ENCODE results near the gene TREML4. TPM values are rescaled to one million over a fixed set of nuclear protein-coding genes. Genes with fewer than 3 reads are reported as not detected.
A peak's percentile ranks its signal among the peaks of the same experiment; 100 is the strongest.

TREML4 gene
- total and polyA plus RNA-seq, 5 donors: not detected

DNA sequence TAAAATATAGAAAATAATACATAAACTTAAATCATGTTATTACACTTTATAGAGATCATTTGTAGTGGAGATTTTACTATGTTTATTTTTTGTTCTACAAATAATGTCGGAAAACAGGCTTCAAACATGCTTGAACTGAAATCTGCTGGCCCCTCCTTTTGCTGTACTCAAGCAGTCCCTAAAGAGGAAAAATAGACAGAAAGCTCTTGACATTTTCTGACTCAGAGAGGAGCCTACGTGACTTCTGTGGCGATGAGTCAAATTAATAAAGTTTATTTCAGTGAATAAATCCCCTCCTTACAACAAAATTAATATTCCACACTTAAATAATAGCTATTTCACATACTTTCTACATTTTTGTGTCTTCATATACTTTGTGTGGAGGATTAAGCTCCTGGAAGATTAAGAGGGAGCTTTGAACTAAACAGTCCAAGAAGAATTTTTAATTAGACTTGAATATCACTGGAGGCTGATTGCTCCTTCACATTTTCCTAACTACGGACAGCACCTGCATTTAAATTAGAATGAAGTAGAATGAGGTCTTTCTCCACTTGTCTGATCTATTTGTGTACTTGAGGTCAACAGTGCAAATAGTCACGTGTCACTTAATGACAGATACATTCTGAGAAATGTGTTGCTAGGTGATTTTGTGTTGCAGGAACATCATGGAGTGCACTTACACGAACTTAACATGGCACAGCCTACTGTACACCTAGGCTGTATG, 60.0 kb downstream of the TREML4 start:
- no peak overlapping the region for H3K27ac ChIP-seq (ENCODE audit: low read length)
- WGBS: 40% methylated on average over 6 of the region's 6 CpGs

More for the DNA sequence above, 60.0 kb downstream of the TREML4 start:
- intact Hi-C loops (cut with DNase I): no loop called here
- Histone ChIP-seq H3K27me3 (ENCODE audit: control insufficient read depth, insufficient read depth) (no peaks in the 10 kb centered on the region), H3K4me3 (ENCODE audit: low read length) (no peak overlapping the region), H3K9me3 (ENCODE audit: control insufficient read depth, low read length) (no peaks in the 10 kb centered on the region), H3K4me1 (ENCODE audit: control insufficient read depth, insufficient read depth, low read length) (no peaks in the 10 kb centered on the region)
- no peak for DNase-seq
- peak; percentile 53 to 60 for ATAC-seq

Other genes with a start within 250 kb of the TREML4 start
- under 1 TPM; 0.46 to 0.85 (median 0.75) TPM for gene UNC5CL, start 189.1 kb upstream of the TREML4 start, total RNA-seq
- 0.68 TPM for gene UNC5CL, start 189.1 kb upstream of the TREML4 start, polyA plus RNA-seq
- not detected for gene TSPO2, start 185.9 kb upstream of the TREML4 start, total RNA-seq
- not detected for gene TSPO2, start 185.9 kb upstream of the TREML4 start, polyA plus RNA-seq
- gene APOBEC2, start 175.1 kb upstream of the TREML4 start, total RNA-seq: 100 to 1,000 TPM in 2 of 4 donors, 10 to 100 TPM in 2; 80.1 to 118 (median 91.6) TPM
- 137 TPM for gene APOBEC2, start 175.1 kb upstream of the TREML4 start, polyA plus RNA-seq
- gene OARD1, start 156.0 kb upstream of the TREML4 start, total RNA-seq: 10 to 100 TPM; 15.1 to 23.7 (median 18.6) TPM
- gene OARD1, start 156.0 kb upstream of the TREML4 start, polyA plus RNA-seq: 27.8 TPM
- 10 to 100 TPM; 11.0 to 13.8 (median 11.8) TPM for gene NFYA, start 155.4 kb upstream of the TREML4 start, total RNA-seq
- gene NFYA, start 155.4 kb upstream of the TREML4 start, polyA plus RNA-seq: 6.1 TPM
- under 1 TPM in 1 of 4 donors, not detected in 3; 0.39 TPM for gene TREML1, start 74.0 kb upstream of the TREML4 start, total RNA-seq
- gene TREML1, start 74.0 kb upstream of the TREML4 start, polyA plus RNA-seq: 0.14 TPM
- gene TREM2, start 65.2 kb upstream of the TREML4 start, total RNA-seq: 1 to 10 TPM; 2.2 to 4.1 (median 2.4) TPM
- 1.2 TPM for gene TREM2, start 65.2 kb upstream of the TREML4 start, polyA plus RNA-seq
- under 1 TPM in 1 of 4 donors, not detected in 3; 0.15 TPM for gene TREML2, start 27.2 kb upstream of the TREML4 start, total RNA-seq
- 0.02 TPM for gene TREML2, start 27.2 kb upstream of the TREML4 start, polyA plus RNA-seq
- 1 to 10 TPM in 3 of 4 donors, under 1 TPM in 1; 0.46 to 2.3 (median 1.3) TPM for gene TREM1, start 58.3 kb downstream of the TREML4 start, total RNA-seq
- 1.1 TPM for gene TREM1, start 58.3 kb downstream of the TREML4 start, polyA plus RNA-seq
- gene NCR2, start 107.3 kb downstream of the TREML4 start, total RNA-seq: not detected
- gene NCR2, start 107.3 kb downstream of the TREML4 start, polyA plus RNA-seq: not detected